Retinal pigment epithelial cell (primary cell): ENCODE data around the gene ATP6AP2.
"Not testable (repeated sequence)": the region's sequence is repeated elsewhere in the genome, so short reads cannot be mapped to it uniquely, and the experiment has no call there.

Experiments
- DNase-seq: peaks from one replicate; pipeline ENCODE4 v3.0.0-alpha.2; 2010; ENCODE audit warnings: low read depth
- H3K4me3 ChIP-seq: 2 replicates; pipeline ENCODE4 v1.5.1; 2011; ENCODE audit warnings: mild to moderate bottlenecking, low read length, control low read depth, moderate library complexity
- CTCF ChIP-seq: conservative IDR thresholded peaks from 2 replicates; pipeline ENCODE4 v1.5.1; 2011; ENCODE audit warnings: low read depth, low read length, control low read depth, inconsistent platforms

Gene ATP6AP2

GRCh38 chrX:40578039-40578695 lies 2.6 kb upstream of the ATP6AP2 start:
- DNase-seq, result no peak
- TF ChIP-seq CTCF, result no peak
- no peak overlapping the region for H3K4me3 ChIP-seq

GRCh38 chrX:40579141-40579540 lies 1.6 kb upstream of the ATP6AP2 start:
- no peak for DNase-seq
- no peak overlapping the region for H3K4me3 ChIP-seq
- TF ChIP-seq CTCF, result no peak

- no peak for TF ChIP-seq CTCF
- no peak for DNase-seq
- H3K4me3 ChIP-seq, result peak overlapping the region; percentile 81
Observed at GRCh38 chrX:40579900-40580536, 752 bp upstream of the ATP6AP2 start.

- TF ChIP-seq CTCF, result no peak
- H3K4me3 ChIP-seq, result peak overlapping the region; percentile 81
- DNase-seq, result no peak
Observed at GRCh38 chrX:40581336-40581920, 658 bp downstream of the ATP6AP2 start.

- H3K4me3 ChIP-seq, DNase-seq: not testable (repeated sequence)
Observed at GRCh38 chrX:40582178-40582577, 1.4 kb downstream of the ATP6AP2 start.

- DNase-seq, result no peak
- no peak overlapping the region for H3K4me3 ChIP-seq
- no peak for TF ChIP-seq CTCF
Observed at GRCh38 chrX:40582811-40583210, 2.0 kb downstream of the ATP6AP2 start.

GRCh38 chrX:40587623-40588022 lies 6.9 kb downstream of the ATP6AP2 start:
- not testable (repeated sequence) for DNase-seq, H3K4me3 ChIP-seq

- not testable (repeated sequence) for DNase-seq, H3K4me3 ChIP-seq
Observed at GRCh38 chrX:40589616-40590321, 9.0 kb downstream of the ATP6AP2 start.
